Measurements from ENCODE around the gene LRP3.

LRP3 gene

DNA sequence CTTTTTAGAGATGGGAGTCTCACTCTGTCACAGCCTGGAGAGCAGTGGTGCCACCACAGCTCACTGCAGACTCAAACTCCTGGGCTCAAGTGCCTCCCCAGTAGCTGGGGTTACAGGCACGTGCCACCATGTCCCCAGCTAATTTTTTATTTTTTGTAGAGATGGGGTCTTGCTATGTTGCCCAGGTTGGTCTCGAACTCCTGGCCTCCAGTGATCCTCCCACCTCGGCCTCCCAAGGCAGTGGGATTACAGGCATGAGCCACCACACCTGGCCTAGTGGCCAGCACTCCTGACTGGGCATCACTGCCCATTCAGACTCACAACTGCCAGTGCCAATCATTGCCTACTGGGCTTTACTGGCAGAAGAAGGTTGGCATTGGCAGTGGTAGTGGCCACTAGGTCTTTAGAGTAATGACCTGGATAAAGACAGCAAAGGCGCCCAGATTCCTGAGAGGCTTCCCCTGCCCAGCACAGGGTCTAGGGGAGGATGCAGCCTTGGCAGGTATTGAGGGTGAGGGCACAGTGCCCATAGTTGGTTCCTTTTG, 58.4 kb downstream of the LRP3 start:
- Mint-ChIP-seq H3K36me3 (ENCODE audit: low read depth) (no peaks in the 10 kb centered on the region), H3K4me1 (no peaks in the 10 kb centered on the region), H3K27ac (no peak overlapping the region), H3K4me3 (no peak overlapping the region), H3K9me3 (no peaks in the 10 kb centered on the region), H3K27me3 (ENCODE audit: low read depth, poor library complexity) (peaks cover 5% of the 10 kb centered on the region)
- DNase-seq, result no peak
- TF ChIP-seq, protein P1, sequence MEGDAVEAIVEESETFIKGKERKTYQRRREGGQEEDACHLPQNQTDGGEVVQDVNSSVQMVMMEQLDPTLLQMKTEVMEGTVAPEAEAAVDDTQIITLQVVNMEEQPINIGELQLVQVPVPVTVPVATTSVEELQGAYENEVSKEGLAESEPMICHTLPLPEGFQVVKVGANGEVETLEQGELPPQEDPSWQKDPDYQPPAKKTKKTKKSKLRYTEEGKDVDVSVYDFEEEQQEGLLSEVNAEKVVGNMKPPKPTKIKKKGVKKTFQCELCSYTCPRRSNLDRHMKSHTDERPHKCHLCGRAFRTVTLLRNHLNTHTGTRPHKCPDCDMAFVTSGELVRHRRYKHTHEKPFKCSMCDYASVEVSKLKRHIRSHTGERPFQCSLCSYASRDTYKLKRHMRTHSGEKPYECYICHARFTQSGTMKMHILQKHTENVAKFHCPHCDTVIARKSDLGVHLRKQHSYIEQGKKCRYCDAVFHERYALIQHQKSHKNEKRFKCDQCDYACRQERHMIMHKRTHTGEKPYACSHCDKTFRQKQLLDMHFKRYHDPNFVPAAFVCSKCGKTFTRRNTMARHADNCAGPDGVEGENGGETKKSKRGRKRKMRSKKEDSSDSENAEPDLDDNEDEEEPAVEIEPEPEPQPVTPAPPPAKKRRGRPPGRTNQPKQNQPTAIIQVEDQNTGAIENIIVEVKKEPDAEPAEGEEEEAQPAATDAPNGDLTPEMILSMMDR (IDR thresholded peaks at IDR 0.05), result no peak

DNA sequence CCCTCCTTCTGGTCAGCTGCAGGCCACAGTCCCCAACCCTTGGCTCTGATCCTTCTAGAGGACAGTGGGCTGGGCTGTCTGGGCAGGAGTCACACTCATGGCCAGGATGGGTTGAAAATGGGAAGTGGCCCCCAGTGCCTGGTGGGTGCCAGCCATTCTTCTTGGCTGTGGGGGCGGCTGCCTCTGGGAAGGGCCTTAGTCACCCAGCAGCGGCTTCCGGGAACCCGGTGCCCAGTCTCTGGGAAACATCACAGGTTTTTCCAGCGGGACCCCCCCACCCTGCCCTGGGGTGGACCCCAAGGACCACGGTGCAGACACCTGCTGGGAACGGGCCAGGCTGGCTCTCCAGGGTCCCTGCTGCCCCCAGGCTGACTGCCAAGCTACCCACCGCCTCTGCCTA, 58.8 kb downstream of the LRP3 start:
- Mint-ChIP-seq H3K4me1 (no peaks in the 10 kb centered on the region), H3K27ac (no peak overlapping the region), H3K36me3 (ENCODE audit: low read depth) (no peaks in the 10 kb centered on the region), H3K27me3 (ENCODE audit: low read depth, poor library complexity) (peaks cover 5% of the 10 kb centered on the region), H3K9me3 (peaks cover 3% of the 10 kb centered on the region), H3K4me3 (no peak overlapping the region)
- no peak for DNase-seq
- TF ChIP-seq, protein P1 (IDR thresholded peaks at IDR 0.05), result no peak

DNA sequence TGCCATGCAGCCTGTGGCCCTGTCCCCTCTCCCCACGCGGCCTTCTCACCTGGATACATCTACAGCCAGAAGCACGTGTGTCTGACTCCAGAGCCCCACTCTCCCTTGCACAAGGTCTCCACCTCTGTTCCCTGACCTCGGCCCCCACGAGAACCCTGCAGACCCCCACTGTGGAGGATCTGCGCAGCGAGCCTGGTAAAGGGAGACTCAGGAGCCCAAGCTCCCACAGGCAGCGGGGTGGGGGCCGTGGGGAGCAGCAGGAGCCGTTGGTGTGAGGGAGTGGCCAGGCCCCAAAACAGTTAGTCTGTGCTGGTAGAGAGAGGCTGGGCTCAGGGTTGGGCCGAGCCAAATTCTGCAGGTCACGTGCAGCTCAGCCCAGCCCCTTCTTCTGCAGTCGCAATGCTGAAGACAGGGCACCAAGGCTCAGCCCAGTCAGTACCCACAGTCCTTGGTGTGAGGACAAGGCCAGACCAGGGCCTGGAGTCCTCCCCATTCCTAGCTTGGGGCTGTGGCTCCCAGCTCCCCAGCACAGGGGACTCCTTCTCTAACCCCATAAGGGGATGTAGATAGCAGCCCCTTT, 60.2 kb downstream of the LRP3 start:
- Mint-ChIP-seq H3K9me3 (peaks cover 14% of the 10 kb centered on the region), H3K27me3 (ENCODE audit: low read depth, poor library complexity) (peaks cover 5% of the 10 kb centered on the region), H3K4me1 (no peaks in the 10 kb centered on the region), H3K27ac (no peak overlapping the region), H3K36me3 (ENCODE audit: low read depth) (no peaks in the 10 kb centered on the region), H3K4me3 (no peak overlapping the region)
- TF ChIP-seq, protein P1 (IDR thresholded peaks at IDR 0.05), result no peak
- no peak for DNase-seq

DNA sequence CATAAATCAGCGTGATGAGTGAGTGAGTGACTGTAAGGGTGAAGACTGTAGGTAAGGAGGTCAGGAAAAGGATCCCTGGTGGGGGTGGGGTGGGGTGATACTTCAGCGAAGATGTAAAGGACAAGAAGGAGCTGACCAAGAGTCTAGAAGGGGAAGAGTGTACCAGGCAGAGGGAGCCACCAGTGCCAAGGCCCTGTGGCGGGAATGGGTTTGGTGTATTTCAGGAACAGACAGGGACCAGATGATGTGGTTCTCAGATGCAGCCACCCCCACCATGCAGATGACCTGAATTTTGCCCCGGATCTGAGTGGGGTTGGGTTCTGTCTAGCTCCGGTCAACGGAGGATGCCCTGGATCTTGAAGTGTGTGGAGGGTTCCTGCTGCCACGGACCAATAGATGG, 61.7 kb downstream of the LRP3 start:
- Mint-ChIP-seq H3K36me3 (ENCODE audit: low read depth) (no peaks in the 10 kb centered on the region), H3K27ac (no peak overlapping the region), H3K27me3 (ENCODE audit: low read depth, poor library complexity) (peaks cover 5% of the 10 kb centered on the region), H3K4me1 (no peaks in the 10 kb centered on the region), H3K4me3 (no peak overlapping the region), H3K9me3 (peaks cover 17% of the 10 kb centered on the region)
- TF ChIP-seq, protein P1 (IDR thresholded peaks at IDR 0.05), result no peak
- DNase-seq, result no peak

DNA sequence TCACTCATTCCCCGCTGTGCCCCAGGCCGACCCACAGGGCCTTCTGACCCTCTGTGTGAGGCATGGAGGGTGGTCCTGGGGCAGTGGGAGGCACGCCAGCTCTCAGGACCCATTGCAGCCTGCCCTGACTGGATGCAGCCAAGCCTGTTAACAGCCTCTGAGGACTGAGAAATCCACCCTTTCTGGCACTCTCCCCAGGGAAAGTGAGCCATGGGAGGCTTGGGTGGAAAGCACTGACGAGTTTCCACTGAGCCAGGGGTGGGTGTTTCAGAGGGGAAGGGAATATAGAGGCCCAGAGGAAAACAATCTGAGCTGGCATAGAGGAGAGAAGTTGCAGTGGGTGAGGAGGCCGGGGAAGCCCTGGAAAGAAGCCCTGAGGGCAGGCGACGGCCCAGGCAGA, 62.1 kb downstream of the LRP3 start:
- H3K36me3 Mint-ChIP-seq (ENCODE audit: low read depth), result no peaks in the 10 kb centered on the region
- TF ChIP-seq, protein P1 (IDR thresholded peaks at IDR 0.05), result no peak
- H3K27ac Mint-ChIP-seq, result no peak overlapping the region
- H3K4me1 Mint-ChIP-seq, result no peaks in the 10 kb centered on the region
- H3K4me3 Mint-ChIP-seq, result no peak overlapping the region
- peaks cover 5% of the 10 kb centered on the region for H3K27me3 Mint-ChIP-seq (ENCODE audit: low read depth, poor library complexity)
- H3K9me3 Mint-ChIP-seq, result peaks cover 17% of the 10 kb centered on the region
- no peak for DNase-seq

DNA sequence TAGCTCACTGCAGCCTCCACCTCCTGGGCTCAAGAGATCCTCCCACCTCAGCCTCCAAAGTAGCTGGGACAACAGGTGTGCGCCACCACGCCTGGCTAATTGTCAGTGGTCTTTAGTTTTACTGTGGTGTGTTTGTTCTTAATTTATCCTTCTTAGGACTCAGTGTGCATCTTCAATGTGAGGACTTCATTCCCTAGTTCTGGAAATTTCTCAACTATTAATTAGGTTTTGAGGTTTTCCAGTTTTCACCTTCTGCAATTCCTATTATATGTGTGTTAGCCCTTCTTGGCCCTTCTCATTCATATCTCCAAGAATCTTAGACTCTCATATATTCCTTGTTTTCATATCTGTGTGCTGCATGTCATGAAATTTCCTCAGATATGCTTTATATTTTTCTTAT, 63.7 kb downstream of the LRP3 start:
- Mint-ChIP-seq H3K27me3 (ENCODE audit: low read depth, poor library complexity) (peaks cover 15% of the 10 kb centered on the region), H3K4me1 (peaks cover 5% of the 10 kb centered on the region), H3K27ac (no peak overlapping the region), H3K36me3 (ENCODE audit: low read depth) (no peaks in the 10 kb centered on the region), H3K4me3 (no peak overlapping the region), H3K9me3 (peaks cover 17% of the 10 kb centered on the region)
- TF ChIP-seq, protein P1 (IDR thresholded peaks at IDR 0.05), result no peak
- DNase-seq, result no peak
